ENCODE results near the gene C22orf31.

Gene C22orf31

DNA sequence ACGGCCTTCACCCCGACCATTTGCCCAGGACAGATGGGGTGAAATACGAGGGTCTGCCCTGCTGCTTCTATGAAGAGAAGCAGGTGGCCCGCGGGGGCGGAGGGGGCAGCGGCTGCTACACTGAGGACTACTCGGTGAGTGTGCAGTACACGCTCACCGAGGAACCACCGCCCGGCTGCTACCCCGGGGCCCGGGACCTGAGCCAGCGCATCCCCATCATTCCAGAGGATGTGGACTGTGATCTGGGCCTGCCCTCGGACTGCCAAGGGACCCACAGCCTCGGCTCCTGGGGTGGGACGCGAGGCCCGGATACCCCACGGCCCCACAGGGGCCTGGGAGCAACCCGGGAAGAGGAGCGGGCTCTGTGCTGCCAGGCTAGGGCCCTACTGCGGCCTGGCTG lies 11.2 kb downstream of the C22orf31 start:
- Histone ChIP-seq H3K36me3 (ENCODE audit: control insufficient read depth, low read length) (no peaks in the 10 kb centered on the region), H3K9me3 (ENCODE audit: control insufficient read depth, insufficient read depth, low read length) (no peaks in the 10 kb centered on the region), H3K4me1 (ENCODE audit: control insufficient read depth, low read length) (no peaks in the 10 kb centered on the region), H3K9me2 (replicated peaks; ENCODE audit: control insufficient read depth, low read length) (no peaks in the 10 kb centered on the region), H3K27ac (ENCODE audit: low read depth, low read length) (no peak overlapping the region), H3K4me2 (ENCODE audit: low read length) (no peak overlapping the region), H3K4me3 (ENCODE audit: low read length) (no peak overlapping the region), H3F3A (ENCODE audit: control insufficient read depth, insufficient read depth) (no peaks in the 10 kb centered on the region), H3K79me2 (ENCODE audit: control insufficient read depth, low read length) (no peaks in the 10 kb centered on the region), H4K20me1 (ENCODE audit: control insufficient read depth, insufficient read depth, low read depth, low read length) (no peaks in the 10 kb centered on the region), H3K27me3 (ENCODE audit: control insufficient read depth, low read length) (no peaks in the 10 kb centered on the region)
- TF ChIP-seq, protein P1, sequence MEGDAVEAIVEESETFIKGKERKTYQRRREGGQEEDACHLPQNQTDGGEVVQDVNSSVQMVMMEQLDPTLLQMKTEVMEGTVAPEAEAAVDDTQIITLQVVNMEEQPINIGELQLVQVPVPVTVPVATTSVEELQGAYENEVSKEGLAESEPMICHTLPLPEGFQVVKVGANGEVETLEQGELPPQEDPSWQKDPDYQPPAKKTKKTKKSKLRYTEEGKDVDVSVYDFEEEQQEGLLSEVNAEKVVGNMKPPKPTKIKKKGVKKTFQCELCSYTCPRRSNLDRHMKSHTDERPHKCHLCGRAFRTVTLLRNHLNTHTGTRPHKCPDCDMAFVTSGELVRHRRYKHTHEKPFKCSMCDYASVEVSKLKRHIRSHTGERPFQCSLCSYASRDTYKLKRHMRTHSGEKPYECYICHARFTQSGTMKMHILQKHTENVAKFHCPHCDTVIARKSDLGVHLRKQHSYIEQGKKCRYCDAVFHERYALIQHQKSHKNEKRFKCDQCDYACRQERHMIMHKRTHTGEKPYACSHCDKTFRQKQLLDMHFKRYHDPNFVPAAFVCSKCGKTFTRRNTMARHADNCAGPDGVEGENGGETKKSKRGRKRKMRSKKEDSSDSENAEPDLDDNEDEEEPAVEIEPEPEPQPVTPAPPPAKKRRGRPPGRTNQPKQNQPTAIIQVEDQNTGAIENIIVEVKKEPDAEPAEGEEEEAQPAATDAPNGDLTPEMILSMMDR (IDR thresholded peaks at IDR 0.05; ENCODE audit: low read depth, low read length, poor library complexity, severe bottlenecking), result no peak
- no peak for TF ChIP-seq EZH2phosphoT487 (IDR thresholded peaks at IDR 0.05; ENCODE audit: borderline replicate concordance, low read length)

- Histone ChIP-seq H3K4me3 (ENCODE audit: low read length) (no peak overlapping the region), H3F3A (ENCODE audit: control insufficient read depth, insufficient read depth) (no peaks in the 10 kb centered on the region), H3K4me2 (ENCODE audit: low read length) (no peak overlapping the region), H3K27ac (ENCODE audit: low read depth, low read length) (no peak overlapping the region), H3K36me3 (ENCODE audit: control insufficient read depth, low read length) (no peaks in the 10 kb centered on the region), H3K79me2 (ENCODE audit: control insufficient read depth, low read length) (no peaks in the 10 kb centered on the region), H3K9me2 (replicated peaks; ENCODE audit: control insufficient read depth, low read length) (no peaks in the 10 kb centered on the region), H3K4me1 (ENCODE audit: control insufficient read depth, low read length) (no peaks in the 10 kb centered on the region), H3K27me3 (ENCODE audit: control insufficient read depth, low read length) (no peaks in the 10 kb centered on the region), H4K20me1 (ENCODE audit: control insufficient read depth, insufficient read depth, low read depth, low read length) (no peaks in the 10 kb centered on the region), H3K9me3 (ENCODE audit: control insufficient read depth, insufficient read depth, low read length) (no peaks in the 10 kb centered on the region)
- TF ChIP-seq, protein P1 (IDR thresholded peaks at IDR 0.05; ENCODE audit: low read depth, low read length, poor library complexity, severe bottlenecking), result no peak
- no peak for TF ChIP-seq EZH2phosphoT487 (IDR thresholded peaks at IDR 0.05; ENCODE audit: borderline replicate concordance, low read length)
These were observed 11.9 kb downstream of the C22orf31 start for GRCh38 chr22:29049655-29050263.

DNA sequence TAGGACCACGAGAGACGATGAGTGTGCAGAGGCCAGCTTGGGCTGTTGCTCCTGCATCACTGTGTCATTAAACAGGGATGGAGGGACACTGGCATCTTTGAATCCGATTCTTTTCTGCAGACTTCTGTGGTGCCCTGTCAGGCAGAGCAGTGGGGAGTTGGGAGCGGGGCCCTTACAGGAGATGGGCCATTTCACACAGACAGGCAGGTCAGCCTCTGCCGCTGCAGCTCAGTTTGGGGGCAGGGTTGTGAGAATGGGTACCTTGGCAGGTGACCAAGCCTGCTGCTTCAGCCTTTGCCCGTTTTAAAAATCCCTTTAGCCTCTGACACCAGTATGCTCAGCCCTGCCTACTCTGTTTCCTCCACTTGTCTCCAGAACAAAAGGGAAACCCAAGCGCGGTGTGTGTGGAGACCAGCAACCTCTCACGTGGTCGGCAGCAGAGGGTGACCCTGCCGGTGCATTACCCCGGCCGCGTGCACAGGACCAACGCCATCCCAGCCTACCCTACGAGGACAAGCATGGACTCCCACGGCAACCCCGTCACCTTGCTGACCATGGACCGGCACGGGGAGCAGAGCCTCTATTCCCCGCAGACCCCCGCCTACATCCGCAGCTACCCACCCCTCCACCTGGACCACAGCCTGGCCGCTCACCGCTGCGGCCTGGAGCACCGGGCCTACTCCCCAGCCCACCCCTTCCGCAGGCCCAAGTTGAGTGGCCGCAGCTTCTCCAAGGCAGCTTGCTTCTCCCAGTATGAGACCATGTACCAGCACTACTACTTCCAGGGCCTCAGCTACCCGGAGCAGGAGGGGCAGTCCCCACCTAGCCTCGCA lies 12.6 kb downstream of the C22orf31 start:
- Histone ChIP-seq H3K4me3 (ENCODE audit: low read length) (no peak overlapping the region), H3K27me3 (ENCODE audit: control insufficient read depth, low read length) (no peaks in the 10 kb centered on the region), H3K9me3 (ENCODE audit: control insufficient read depth, insufficient read depth, low read length) (no peaks in the 10 kb centered on the region), H3F3A (ENCODE audit: control insufficient read depth, insufficient read depth) (no peaks in the 10 kb centered on the region), H3K4me1 (ENCODE audit: control insufficient read depth, low read length) (no peaks in the 10 kb centered on the region), H3K79me2 (ENCODE audit: control insufficient read depth, low read length) (no peaks in the 10 kb centered on the region), H3K27ac (ENCODE audit: low read depth, low read length) (no peak overlapping the region), H3K4me2 (ENCODE audit: low read length) (no peak overlapping the region), H3K36me3 (ENCODE audit: control insufficient read depth, low read length) (no peaks in the 10 kb centered on the region), H3K9me2 (replicated peaks; ENCODE audit: control insufficient read depth, low read length) (no peaks in the 10 kb centered on the region), H4K20me1 (ENCODE audit: control insufficient read depth, insufficient read depth, low read depth, low read length) (no peaks in the 10 kb centered on the region)
- TF ChIP-seq, protein P1 (IDR thresholded peaks at IDR 0.05; ENCODE audit: low read depth, low read length, poor library complexity, severe bottlenecking), result no peak
- no peak for TF ChIP-seq EZH2phosphoT487 (IDR thresholded peaks at IDR 0.05; ENCODE audit: borderline replicate concordance, low read length)

Measured in DOHH2 (cell line).